OCI-LY1 (cell line): ENCODE results near the gene EID3.

Source experiments
- CTCF ChIP-seq: fragments of 200-600 bp; sonication (generic), shearing (Covaris generic); IDR thresholded peaks from 2 replicates; pipeline ENCODE4 v1.5.1; 2017; ENCODE audit warnings: mild to moderate bottlenecking, antibody characterized with exemption, low read length, moderate library complexity, mixed read lengths
- EZH2 ChIP-seq: fragments of 200-600 bp; sonication (generic), shearing (Covaris generic); IDR thresholded peaks from 2 replicates; pipeline ENCODE4 v1.8.0; 2017; ENCODE audit warnings: borderline replicate concordance, mixed run types, mild to moderate bottlenecking, antibody characterized with exemption, low read length, moderate library complexity, mixed read lengths

- TF ChIP-seq CTCF (no peak), EZH2 (no peak)
Measured at GRCh38 chr12:104263026-104263425, 40.5 kb upstream of the EID3 start.
